HAP-1 (cell line): ENCODE results near the gene MYL4.
"Not testable (repeated sequence)": the region's sequence is repeated elsewhere in the genome, so short reads cannot be mapped to it uniquely, and the experiment has no call there.

Source experiments
- DNase-seq, 2 experiments: peaks; one replicate each; pipeline ENCODE4 v3.0.0-alpha.2; 2016 to 2020; ENCODE audit warnings: low spot score in 2 of 2
- H3K27me3 ChIP-seq: fragments of 250-450 bp; sonication (Bioruptor Pico); 2 replicates; pipeline ENCODE4 v1.5.1; 2020; ENCODE audit warnings: low read depth, mild to moderate bottlenecking, moderate library complexity
- H3K36me3 ChIP-seq: fragments of 250-450 bp; sonication (Bioruptor Pico); replicated peaks from 2 replicates; pipeline ENCODE4 v1.5.1; 2020; ENCODE audit warnings: mild to moderate bottlenecking
- H3K4me1 ChIP-seq: fragments of 250-450 bp; sonication (Bioruptor Pico); 2 replicates; pipeline ENCODE4 v1.5.1; 2020; ENCODE audit warnings: mild to moderate bottlenecking
- H3K4me3 ChIP-seq: fragments of 250-450 bp; sonication (Bioruptor Pico); 2 replicates; pipeline ENCODE4 v1.5.1; 2020; ENCODE audit warnings: mild to moderate bottlenecking, moderate library complexity
- H3K9me3 ChIP-seq: fragments of 250-450 bp; sonication (Bioruptor Pico); 2 replicates; pipeline ENCODE4 v1.5.1; 2020; ENCODE audit warnings: mild to moderate bottlenecking, moderate library complexity
- in situ Hi-C: fragments of 300-500 bp; cut with MboI; formaldehyde crosslinking; loops from 3 replicates; pipeline ENCODE4 v1.14.3; 2020; ENCODE audit warnings: low sequenced_read_pairs, inconsistent platforms, mixed read lengths

Gene MYL4

DNA sequence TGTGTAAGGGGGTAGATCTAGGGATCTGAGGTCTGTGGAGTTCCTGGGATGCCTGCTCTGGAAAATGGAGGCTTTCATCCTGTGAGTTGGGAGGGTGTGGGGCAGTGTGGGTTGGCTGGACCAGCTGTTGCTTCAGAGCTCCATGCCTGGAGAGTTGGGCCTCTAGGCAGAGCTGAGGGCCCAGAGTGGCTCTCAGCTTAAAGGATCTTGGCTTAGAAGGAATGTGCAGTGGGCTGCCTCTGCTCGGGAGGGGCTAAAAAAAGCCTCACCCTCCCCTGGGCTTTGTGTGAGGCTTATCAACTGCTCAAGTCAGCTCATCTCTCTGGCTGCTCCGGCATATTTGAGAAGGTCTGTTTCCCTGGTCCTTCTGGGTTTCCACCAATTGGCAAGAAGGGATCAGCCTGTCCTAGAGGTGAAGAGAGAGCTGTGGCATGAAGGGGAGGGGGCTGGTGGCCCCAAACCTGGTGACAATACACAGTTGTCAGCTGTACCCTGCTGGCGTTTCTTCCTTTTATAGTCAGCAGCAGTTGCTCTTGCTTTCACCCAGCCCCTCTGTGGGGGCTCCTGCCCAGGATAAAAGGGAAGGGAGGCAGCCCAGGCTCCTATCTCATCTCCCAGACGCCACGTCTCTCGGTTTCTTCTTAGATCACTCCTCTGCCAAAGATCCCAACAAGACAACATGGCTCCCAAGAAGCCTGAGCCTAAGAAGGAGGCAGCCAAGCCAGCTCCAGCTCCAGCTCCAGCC lies at the start of gene MYL4:
MYL4 (plus strand) TSS at position 605 of the 745 bp plus-strand sequence; CDS start at position 680, 75 bp downstream.
- no peak for DNase-seq
- Histone ChIP-seq H3K4me1 (no peaks in the 10 kb centered on the region), H3K27me3 (no peaks in the 10 kb centered on the region), H3K9me3 (no peaks in the 10 kb centered on the region), H3K4me3 (no peak within 1 kb of the TSS), H3K36me3 (no peaks in the 10 kb centered on the region)
- in situ Hi-C loops = no loop called here

DNA sequence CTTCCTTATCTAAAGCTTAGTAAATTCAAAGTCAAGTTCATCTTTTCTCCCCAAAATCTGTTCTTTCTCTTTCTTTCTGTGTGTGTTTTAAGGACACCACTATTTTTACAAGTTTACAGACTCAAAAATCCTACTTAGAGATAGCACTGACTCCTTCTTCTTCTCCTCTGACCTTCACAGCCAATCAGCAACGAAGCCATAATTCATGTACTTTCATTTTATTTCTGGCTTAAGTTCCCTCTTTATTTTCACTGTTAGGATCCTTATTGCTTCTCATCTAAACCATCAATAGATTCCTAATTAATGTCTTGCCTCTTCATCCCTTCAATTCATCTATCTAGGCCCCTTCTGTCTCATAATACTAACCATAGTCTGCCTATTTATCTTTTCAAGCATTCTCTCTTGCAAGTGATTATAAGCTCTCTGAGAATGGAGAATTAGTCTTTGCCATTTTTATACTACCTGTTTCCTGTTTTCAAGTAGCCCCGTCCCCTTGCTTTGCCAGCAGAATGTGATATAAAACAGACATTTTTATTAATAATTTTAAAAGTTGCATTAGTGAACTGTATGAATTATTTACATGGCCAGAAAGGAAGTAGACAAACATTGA lies 47.0 kb upstream of the MYL4 start:
- H3K9me3 ChIP-seq = no peaks in the 10 kb centered on the region
- H3K4me3 ChIP-seq = no peak overlapping the region
- DNase-seq = no peak
- H3K27me3 ChIP-seq = no peaks in the 10 kb centered on the region
- peaks cover 62% of the 10 kb centered on the region for H3K36me3 ChIP-seq
- H3K4me1 ChIP-seq = no peaks in the 10 kb centered on the region
- in situ Hi-C loops = no loop called here

DNA sequence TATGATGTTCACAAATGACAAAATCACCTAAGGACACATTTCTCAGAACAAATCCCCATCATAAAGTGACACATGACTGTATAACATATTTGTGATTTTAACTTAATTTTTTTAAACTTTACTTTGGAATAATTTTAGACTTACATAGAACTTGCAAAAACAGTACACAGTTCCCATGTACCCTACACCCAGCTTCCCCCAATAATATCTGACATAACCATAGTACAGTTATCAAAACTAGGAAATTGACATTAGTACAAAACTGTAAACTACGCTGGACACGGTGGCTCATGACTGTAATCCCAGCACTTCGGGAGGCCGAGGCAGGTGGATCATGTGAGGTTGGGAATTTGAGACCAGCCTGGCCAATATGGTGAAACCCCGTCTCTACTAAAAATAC lies 44.9 kb upstream of the MYL4 start:
- H3K36me3 ChIP-seq = peaks cover 59% of the 10 kb centered on the region
- no peaks in the 10 kb centered on the region for H3K4me1 ChIP-seq
- no peaks in the 10 kb centered on the region for H3K27me3 ChIP-seq
- no peak for DNase-seq
- no peak overlapping the region for H3K4me3 ChIP-seq
- in situ Hi-C loops = no loop called here
- no peaks in the 10 kb centered on the region for H3K9me3 ChIP-seq

DNA sequence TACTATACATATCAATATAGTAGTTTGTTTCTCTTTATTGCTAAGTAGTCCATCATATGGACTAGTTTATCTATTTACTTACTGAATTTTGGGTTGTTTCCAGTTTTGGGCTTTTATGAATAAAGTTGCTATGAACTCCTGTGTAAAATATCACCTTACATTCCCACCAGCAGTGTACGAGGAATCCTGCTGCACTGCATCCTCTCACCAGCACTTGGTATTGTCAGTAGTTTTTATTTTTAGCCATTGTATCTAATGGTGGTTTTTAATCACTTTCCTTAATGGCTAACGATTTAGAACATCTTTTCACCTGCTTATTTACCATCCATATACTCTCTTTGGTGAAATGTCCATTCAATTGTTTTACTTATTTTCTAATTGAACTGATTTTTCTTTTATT lies 44.0 kb upstream of the MYL4 start:
- in situ Hi-C loops = no loop called here
- no peaks in the 10 kb centered on the region for H3K27me3 ChIP-seq
- H3K9me3 ChIP-seq = no peaks in the 10 kb centered on the region
- peaks cover 62% of the 10 kb centered on the region for H3K36me3 ChIP-seq
- DNase-seq = no peak
- no peak overlapping the region for H3K4me3 ChIP-seq
- H3K4me1 ChIP-seq = no peaks in the 10 kb centered on the region

DNA sequence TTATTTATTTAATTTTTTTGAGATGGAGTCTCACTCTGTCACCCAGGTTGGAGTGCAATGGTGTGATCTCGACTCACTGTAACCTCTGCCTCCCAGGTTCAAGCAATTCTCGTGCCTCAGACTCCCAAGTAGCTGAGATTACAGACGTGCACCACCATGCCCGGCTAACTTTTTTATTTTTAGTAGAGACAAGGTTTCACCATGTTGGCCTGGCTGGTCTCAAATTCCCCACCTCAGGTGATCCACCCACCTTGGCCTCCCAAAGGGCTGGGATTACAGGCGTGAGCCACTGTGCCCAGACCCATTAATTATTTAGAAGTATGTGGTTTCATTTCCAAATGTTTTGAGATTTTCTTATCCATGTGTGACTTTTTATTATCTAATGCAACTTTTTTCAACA lies 42.3 kb upstream of the MYL4 start:
- H3K27me3 ChIP-seq, in situ Hi-C loops, H3K9me3 ChIP-seq, DNase-seq, H3K4me1 ChIP-seq, H3K4me3 ChIP-seq: not testable (repeated sequence)
- peaks cover 53% of the 10 kb centered on the region for H3K36me3 ChIP-seq

DNA sequence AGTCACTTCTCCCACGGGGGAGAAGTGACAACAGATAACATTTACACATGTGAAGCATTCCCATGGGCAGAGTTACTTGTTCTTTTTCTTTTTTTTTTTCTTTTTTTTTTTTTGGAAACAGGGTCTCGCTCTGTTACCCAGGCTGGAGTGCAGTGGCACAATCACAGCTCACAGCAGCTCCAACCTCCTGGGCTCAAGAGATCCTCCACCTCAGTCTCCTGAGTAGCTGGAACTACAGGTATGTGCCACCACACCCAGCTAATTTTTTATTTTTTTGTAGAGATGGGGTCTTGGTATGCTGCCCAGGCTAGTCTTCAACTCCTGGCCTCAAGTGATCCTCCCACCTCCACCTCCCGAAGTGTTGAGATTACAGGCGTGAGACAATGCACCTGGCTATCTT lies 40.3 kb upstream of the MYL4 start:
- in situ Hi-C loops, H3K27me3 ChIP-seq, DNase-seq, H3K4me3 ChIP-seq, H3K9me3 ChIP-seq: not testable (repeated sequence)
- Histone ChIP-seq H3K4me1 (peaks cover 12% of the 10 kb centered on the region), H3K36me3 (peaks cover 55% of the 10 kb centered on the region)

DNA sequence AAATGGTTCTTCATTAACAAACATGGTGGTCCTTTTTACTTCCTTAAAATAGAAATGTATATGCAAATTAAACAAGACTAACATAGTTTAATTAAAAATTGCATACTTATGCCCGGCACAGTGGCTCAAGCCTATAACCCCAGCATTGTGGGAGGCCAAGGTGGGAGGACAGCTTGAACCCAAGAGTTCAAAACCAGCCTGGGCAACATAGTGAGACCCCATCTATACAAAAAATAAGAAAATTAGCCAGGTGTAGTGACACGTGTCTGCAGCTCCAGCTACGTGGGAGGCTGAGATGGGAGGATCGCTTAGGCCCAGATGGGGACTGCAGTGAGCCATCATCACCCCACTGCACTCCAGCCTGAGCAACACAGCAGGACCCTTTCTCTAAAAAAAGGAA lies 38.4 kb upstream of the MYL4 start:
- no peak overlapping the region for H3K4me3 ChIP-seq
- H3K36me3 ChIP-seq = peaks cover 48% of the 10 kb centered on the region
- H3K4me1 ChIP-seq = peaks cover 12% of the 10 kb centered on the region
- in situ Hi-C loops = no loop called here
- H3K27me3 ChIP-seq = no peaks in the 10 kb centered on the region
- DNase-seq = no peak
- H3K9me3 ChIP-seq = no peaks in the 10 kb centered on the region

DNA sequence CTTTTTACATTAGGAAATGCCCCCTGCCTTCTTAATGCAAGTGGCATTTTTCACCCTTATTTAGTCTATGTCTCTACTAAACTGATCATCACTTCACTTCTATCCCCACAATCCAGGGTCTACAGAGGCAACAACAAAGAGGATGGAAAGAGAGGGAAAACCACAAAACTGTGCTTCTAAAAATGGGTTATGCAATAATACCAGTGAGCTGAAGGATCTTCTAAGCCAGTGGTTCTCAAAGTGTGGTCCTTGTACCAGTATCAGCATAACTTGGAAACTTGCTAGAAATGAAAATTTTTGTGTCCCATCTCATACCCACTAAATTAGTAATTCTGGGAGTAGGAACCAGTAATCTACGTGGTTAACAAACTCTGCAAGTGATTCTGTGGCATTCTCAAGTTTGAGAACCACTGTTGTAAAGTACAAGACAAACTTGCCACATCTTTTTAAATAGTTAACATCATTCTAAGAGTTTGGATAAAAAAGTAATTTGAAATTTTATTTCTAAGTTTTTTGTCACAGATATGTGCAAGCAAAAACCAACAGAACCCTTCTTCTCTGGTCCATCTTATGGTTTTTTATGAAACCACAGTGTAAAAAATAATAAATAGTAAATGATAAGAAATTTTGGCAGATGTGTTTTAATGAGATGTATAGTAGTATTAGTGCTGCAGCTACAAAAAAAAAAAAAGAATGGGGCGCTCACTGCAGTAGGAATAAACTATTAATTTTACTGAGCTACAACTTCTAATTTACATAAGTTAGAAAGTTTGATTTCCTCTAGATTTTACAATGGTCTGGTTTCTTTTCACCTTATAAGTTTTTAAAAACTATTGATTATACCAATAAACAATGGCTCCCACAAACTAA lies 36.2 kb upstream of the MYL4 start:
- Histone ChIP-seq H3K36me3 (peaks cover 40% of the 10 kb centered on the region), H3K9me3 (no peaks in the 10 kb centered on the region), H3K4me3 (no peak overlapping the region), H3K27me3 (no peaks in the 10 kb centered on the region), H3K4me1 (peaks cover 30% of the 10 kb centered on the region)
- in situ Hi-C loops = no loop called here
- no peak for DNase-seq

DNA sequence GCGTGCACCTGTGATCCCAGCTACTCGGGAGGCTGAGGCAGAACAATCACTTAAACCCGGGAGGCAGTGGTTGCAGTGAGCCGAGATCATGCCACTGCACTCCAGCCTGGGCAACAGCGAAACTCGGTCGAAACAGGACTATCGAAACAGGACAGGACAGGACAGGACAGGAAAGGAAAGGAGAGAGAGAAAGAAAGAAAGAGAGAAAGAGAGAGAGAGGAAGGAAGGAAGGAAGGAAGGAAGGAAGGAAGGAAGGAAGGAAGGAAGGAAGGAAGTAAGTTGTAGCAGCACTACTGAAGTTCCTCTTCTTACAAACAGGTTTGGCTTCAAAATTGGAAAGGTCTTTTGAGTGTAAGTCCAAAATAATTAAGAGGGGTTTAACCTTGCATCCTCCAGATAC lies 34.3 kb upstream of the MYL4 start:
- in situ Hi-C loops, H3K9me3 ChIP-seq, DNase-seq, H3K4me3 ChIP-seq, H3K27me3 ChIP-seq: not testable (repeated sequence)
- Histone ChIP-seq H3K36me3 (peaks cover 42% of the 10 kb centered on the region), H3K4me1 (peaks cover 30% of the 10 kb centered on the region)

DNA sequence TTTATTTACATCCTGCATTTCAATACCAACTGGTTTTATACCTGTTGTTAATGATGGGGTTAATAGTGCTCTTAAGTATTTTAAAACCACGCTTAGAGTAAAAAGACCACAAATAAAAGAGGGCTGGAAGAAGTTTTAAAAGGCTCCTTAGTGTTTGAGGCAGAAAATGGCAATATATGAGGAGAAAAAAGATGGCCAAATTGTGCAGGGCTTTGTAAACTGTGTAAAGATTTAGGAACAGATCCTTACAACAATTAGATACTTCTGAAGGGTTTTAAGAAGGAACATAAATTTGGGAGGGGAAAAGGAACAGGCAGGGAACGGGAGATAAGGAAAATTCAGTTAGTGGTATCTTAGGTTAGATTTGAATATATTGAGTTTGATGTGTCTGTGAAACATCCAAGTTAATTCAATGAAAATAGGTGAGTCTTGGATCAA lies 32.7 kb upstream of the MYL4 start:
- DNase-seq = peak in 1 of 2 experiments; percentile 36
- peaks cover 46% of the 10 kb centered on the region for H3K36me3 ChIP-seq
- in situ Hi-C loops = no loop called here
- H3K4me3 ChIP-seq = no peak overlapping the region
- peaks cover 30% of the 10 kb centered on the region for H3K4me1 ChIP-seq
- no peaks in the 10 kb centered on the region for H3K27me3 ChIP-seq
- H3K9me3 ChIP-seq = no peaks in the 10 kb centered on the region

DNA sequence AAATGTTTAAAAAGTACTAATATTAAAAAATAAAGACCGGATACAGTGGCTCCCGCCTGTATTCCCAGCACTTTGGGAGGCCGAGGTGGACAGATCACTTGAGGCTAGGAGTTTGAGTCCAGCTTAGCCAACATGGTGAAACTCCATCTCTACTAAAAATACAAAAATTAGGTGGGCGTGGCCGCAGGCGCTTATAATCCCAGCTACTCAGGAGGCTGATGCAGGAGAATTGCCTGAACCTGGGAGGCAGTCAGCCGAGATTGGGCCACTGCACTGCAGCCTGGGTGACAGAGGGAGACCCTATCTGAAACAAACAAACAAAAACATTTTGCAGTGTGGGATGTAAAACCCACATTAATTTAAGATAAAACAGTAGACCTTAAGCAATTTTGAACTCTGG lies 31.9 kb upstream of the MYL4 start:
- H3K27me3 ChIP-seq = no peaks in the 10 kb centered on the region
- H3K36me3 ChIP-seq = peaks cover 50% of the 10 kb centered on the region
- no peak overlapping the region for H3K4me3 ChIP-seq
- H3K4me1 ChIP-seq = peaks cover 25% of the 10 kb centered on the region
- no peaks in the 10 kb centered on the region for H3K9me3 ChIP-seq
- peak in 1 of 2 experiments; percentile 20 for DNase-seq
- in situ Hi-C loops = no loop called here

DNA sequence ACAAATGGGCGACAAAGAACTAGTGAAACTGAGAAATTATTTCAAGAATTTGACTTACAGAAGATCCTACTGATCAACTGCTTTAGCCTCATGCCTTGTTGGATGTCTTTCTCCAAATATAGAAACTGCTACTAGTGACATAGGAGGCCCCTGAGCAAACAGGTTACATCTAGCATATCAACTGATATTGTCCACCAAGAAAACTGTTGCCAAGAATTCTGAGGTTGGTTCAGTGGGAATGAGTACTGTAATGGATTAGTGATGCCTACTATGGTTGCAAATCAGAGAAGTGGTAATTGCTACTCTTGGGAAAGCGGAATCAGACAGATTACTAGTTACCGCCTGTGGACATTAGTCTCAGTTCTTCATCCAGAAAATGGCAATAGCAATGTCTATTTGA lies 30.0 kb upstream of the MYL4 start:
- no peak overlapping the region for H3K4me3 ChIP-seq
- in situ Hi-C loops = no loop called here
- no peaks in the 10 kb centered on the region for H3K9me3 ChIP-seq
- peaks cover 24% of the 10 kb centered on the region for H3K4me1 ChIP-seq
- H3K27me3 ChIP-seq = no peaks in the 10 kb centered on the region
- H3K36me3 ChIP-seq = peaks cover 41% of the 10 kb centered on the region
- no peak for DNase-seq

DNA sequence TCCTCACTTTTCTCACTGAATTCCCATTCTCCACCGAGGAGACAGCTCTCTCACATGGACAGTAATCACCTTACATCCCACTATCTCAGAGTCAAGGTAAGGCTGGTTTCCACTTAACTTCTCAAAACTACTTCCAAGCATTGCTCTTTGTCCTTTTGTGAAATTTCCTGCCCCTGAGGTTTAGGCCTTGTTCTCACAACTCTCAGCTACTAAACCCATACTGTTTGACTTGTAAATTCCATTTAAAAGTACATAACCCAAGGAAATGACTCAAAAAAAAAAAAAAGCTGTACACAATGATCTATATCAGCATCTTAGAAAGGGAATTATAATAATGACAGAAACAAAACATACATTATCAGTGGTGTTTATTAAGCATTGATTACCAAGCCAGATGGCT lies 28.8 kb upstream of the MYL4 start:
- peaks cover 29% of the 10 kb centered on the region for H3K4me1 ChIP-seq
- H3K4me3 ChIP-seq = no peak overlapping the region
- peaks cover 40% of the 10 kb centered on the region for H3K36me3 ChIP-seq
- in situ Hi-C loops = no loop called here
- no peak for DNase-seq
- no peaks in the 10 kb centered on the region for H3K27me3 ChIP-seq
- H3K9me3 ChIP-seq = no peaks in the 10 kb centered on the region

DNA sequence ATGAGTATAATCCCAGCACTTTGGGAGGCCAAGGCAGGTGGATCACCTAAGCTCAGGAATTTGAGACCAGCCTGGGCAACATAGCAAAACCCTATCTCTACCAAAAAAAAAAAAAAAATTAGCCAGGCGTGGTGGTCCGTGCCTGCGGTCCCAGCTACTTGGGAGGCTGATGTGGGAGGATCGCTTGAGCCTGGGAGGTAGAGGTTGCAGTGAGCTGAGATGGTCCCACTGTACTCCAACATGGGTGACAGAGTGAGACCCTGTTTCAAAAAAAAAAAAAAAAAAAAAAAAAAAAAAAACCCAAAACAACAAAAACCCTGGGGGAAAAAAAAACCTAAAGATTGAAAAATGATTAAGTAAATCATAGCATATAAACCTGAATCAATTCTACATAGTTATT lies 28.2 kb upstream of the MYL4 start:
- H3K9me3 ChIP-seq, in situ Hi-C loops, DNase-seq, H3K27me3 ChIP-seq, H3K4me3 ChIP-seq: not testable (repeated sequence)
- Histone ChIP-seq H3K4me1 (peaks cover 26% of the 10 kb centered on the region), H3K36me3 (peaks cover 34% of the 10 kb centered on the region)
